GM12878 (cell line): ENCODE measurements around the gene LRCH4. TPM values are rescaled to one million over a fixed set of nuclear protein-coding genes. Genes with fewer than 3 reads are reported as not detected.

Experiments used
- ATF2 ChIP-seq: IDR thresholded peaks from 2 replicates; pipeline ENCODE4 v1.6.1; 2012; ENCODE audit warnings: low read length, inconsistent platforms
- BRCA1 ChIP-seq: IDR thresholded peaks from 2 replicates; pipeline ENCODE4 v1.6.1; 2011; ENCODE audit warnings: low read depth, low read length, improper control_type of control experiment
- CBX5 ChIP-seq: sonication (generic); IDR thresholded peaks from 2 replicates; pipeline ENCODE4 v1.6.1; 2016; ENCODE audit warnings: low read depth, moderate library complexity, mild to moderate bottlenecking, inconsistent platforms
- CHD1 ChIP-seq: IDR thresholded peaks from 2 replicates; pipeline ENCODE4 v1.6.1; 2012; ENCODE audit warnings: low read depth, low read length, improper control_type of control experiment
- E4F1 ChIP-seq: fragments of 450-650 bp; IDR thresholded peaks from 2 replicates; pipeline ENCODE4 v1.6.1; 2018; ENCODE audit warnings: borderline replicate concordance, mild to moderate bottlenecking; ENCODE audit not compliant: partially characterized antibody
- ESRRA ChIP-seq: IDR thresholded peaks from 2 replicates; pipeline ENCODE4 v1.6.1; 2012; ENCODE audit warnings: mild to moderate bottlenecking, low read length, improper control_type of control experiment
- FOS ChIP-seq: IDR thresholded peaks from 3 replicates; pipeline ENCODE4 v1.6.1; 2011; ENCODE audit warnings: borderline replicate concordance; ENCODE audit not compliant: insufficient read length; ENCODE audit errors: extremely low read depth
- NFIC ChIP-seq: IDR thresholded peaks from 2 replicates; pipeline ENCODE4 v1.6.1; 2012; ENCODE audit warnings: low read depth, mild to moderate bottlenecking, inconsistent platforms, low read length, moderate library complexity
- NRF1 ChIP-seq: conservative IDR thresholded peaks from 2 replicates; pipeline ENCODE4 v1.6.1; 2011; ENCODE audit warnings: mild to moderate bottlenecking, low read depth, low read length, improper control_type of control experiment
- POLR2AphosphoS2 ChIP-seq: IDR thresholded peaks from 2 replicates; pipeline ENCODE4 v1.6.1; 2011; ENCODE audit warnings: low read depth, mild to moderate bottlenecking, low read length, improper control_type of control experiment, moderate library complexity
- RAD51 ChIP-seq: fragments of 450-650 bp; IDR thresholded peaks from 2 replicates; pipeline ENCODE4 v1.6.1; 2016; ENCODE audit warnings: moderate library complexity, mild to moderate bottlenecking, inconsistent platforms
- RBBP5 ChIP-seq: fragments of 200-600 bp; sonication (generic); conservative IDR thresholded peaks from 2 replicates; pipeline ENCODE4 v1.6.1; 2016
- REST ChIP-seq: IDR thresholded peaks from 2 replicates; pipeline ENCODE4 v1.6.1; 2012; ENCODE audit warnings: mild to moderate bottlenecking, low read depth, low read length
- SMAD1 ChIP-seq: fragments of 450-650 bp; IDR thresholded peaks from 2 replicates; pipeline ENCODE4 v1.6.1; 2018; ENCODE audit warnings: mild to moderate bottlenecking, low read depth; ENCODE audit not compliant: partially characterized antibody
- SMC3 ChIP-seq: IDR thresholded peaks from 2 replicates; pipeline ENCODE4 v1.6.1; 2011; ENCODE audit warnings: low read length, improper control_type of control experiment, borderline replicate concordance
- SPI1 ChIP-seq: IDR thresholded peaks from 2 replicates; pipeline ENCODE4 v1.6.1; 2011; ENCODE audit warnings: low read depth, mild to moderate bottlenecking, low read length, moderate library complexity, borderline replicate concordance; ENCODE audit not compliant: insufficient read depth
- TARDBP ChIP-seq: IDR thresholded peaks from 2 replicates; pipeline ENCODE4 v1.6.1; 2016; ENCODE audit warnings: borderline replicate concordance
- ZNF24 ChIP-seq: fragments of 450-650 bp; IDR thresholded peaks from 2 replicates; pipeline ENCODE4 v1.6.1; 2017; ENCODE audit warnings: antibody characterized with exemption, mild to moderate bottlenecking
- ZNF384 ChIP-seq: IDR thresholded peaks from 2 replicates; pipeline ENCODE4 v1.6.1; 2012; ENCODE audit warnings: low read depth, mild to moderate bottlenecking, low read length, improper control_type of control experiment, borderline replicate concordance
- ZZZ3 ChIP-seq: IDR thresholded peaks from 2 replicates; pipeline ENCODE4 v1.6.1; 2011; ENCODE audit warnings: low read depth; ENCODE audit not compliant: control insufficient read depth, insufficient read length
- polyA plus RNA-seq, 11 experiments: library from polyadenylated mRNA; depleted of rRNA in 4 of 11; unstranded in 6 of 11; stranded (reverse) in 5 of 11; fragments of >200 nt; fragmentation: Nextera tagmentation in 4 of 11; fragmentation: Illumina TruSeq in 1 of 11; extraction: Ambion mirVana in 4 of 11; extraction: Trizol in 1 of 11; gene quantifications; 1 replicate in 1 of 11; 2 replicates in 10 of 11; pipeline versions ENCODE4 v1.2.1 to v1.2.3, GENCODE V29; 2011 to 2016; ENCODE audit warnings: inconsistent platforms in 2 of 11, missing spikeins in 2 of 11, low read depth in 1 of 11
- total RNA-seq, 4 experiments: library from RNA; depleted of rRNA in 3 of 4; stranded (reverse); fragments of >200 nt in 3 of 4; fragmentation: Illumina TruSeq in 1 of 4; extraction: Trizol in 1 of 4; gene quantifications; 2 replicates each; pipeline versions ENCODE4 v1.2.1 to v1.2.3, GENCODE V29; 2013 to 2021
- TF ChIP-seq, protein P1 (sequence below): IDR thresholded peaks from 2 replicates; pipeline ENCODE4 v1.6.1; 2012; ENCODE audit warnings: low read depth, low read length, improper control_type of control experiment
- TF ChIP-seq, protein P2 (sequence below): fragments of 450-650 bp; IDR thresholded peaks from 2 replicates; pipeline ENCODE4 v1.6.1; 2017; ENCODE audit warnings: borderline replicate concordance

Gene LRCH4
- total and polyA plus RNA-seq, 10 of the 15 experiments (the other 5 are each of a cell fraction or from before 2014, with no cell fraction given): 0.58 to 96.7 (median 28.4) TPM

DNA sequence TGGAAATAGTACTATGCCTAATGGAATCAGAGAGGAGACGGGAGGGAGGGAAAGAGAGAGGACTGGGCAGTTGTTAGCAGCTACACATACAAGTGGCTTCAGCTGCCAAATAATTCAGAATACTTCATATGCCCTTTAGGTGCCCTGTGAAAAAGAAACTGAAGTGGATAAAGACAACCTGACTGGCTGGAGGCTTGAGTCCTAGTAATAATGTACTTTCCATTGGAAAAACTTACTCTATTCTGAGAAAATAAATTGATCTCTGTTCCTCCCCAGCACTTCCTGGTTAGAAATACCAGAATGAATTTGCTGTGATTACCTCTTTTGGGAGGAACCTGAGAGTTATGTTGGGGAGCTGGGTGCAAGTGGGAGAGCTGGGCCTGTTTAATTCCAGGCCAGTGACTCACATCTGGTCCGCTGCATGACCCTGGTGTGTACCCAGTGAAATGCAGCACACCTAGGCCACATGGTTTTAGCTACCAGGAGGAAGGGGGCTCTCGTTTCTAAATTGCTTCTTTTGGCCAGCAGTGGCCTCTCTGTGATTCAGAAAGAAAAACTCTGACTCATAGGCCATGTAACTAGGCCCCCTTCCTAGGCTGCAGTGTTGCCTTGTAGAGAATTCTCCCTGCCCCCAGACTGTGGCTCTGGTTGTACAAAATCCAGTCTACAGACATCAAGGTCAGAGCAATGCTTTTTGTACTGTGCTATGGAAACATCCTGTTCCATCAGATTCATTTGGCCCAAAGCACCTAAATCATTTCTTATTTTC is 40.4 kb downstream of the LRCH4 start (continued):
- TF ChIP-seq E4F1 (no peak), RAD51 (0 out of 2 replicates have a peak, but pooled peaks have one; percentile 56), ZNF384 (no peak), SPI1 (peak; percentile 65), ZZZ3 (no peak), RBBP5 (no peak), FOS (no peak), ATF2 (no peak), POLR2AphosphoS2 (no peak), CBX5 (no peak), ESRRA (no peak), SMC3 (no peak), ZNF24 (no peak), NRF1 (no peak), SMAD1 (no peak), NFIC (no peak), TARDBP (no peak), CHD1 (no peak), REST (no peak), BRCA1 (no peak)
- TF ChIP-seq, protein P1, sequence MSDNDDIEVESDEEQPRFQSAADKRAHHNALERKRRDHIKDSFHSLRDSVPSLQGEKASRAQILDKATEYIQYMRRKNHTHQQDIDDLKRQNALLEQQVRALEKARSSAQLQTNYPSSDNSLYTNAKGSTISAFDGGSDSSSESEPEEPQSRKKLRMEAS: 0 out of 2 replicates have a peak, but pooled peaks have one; percentile 38
- TF ChIP-seq, protein P2, sequence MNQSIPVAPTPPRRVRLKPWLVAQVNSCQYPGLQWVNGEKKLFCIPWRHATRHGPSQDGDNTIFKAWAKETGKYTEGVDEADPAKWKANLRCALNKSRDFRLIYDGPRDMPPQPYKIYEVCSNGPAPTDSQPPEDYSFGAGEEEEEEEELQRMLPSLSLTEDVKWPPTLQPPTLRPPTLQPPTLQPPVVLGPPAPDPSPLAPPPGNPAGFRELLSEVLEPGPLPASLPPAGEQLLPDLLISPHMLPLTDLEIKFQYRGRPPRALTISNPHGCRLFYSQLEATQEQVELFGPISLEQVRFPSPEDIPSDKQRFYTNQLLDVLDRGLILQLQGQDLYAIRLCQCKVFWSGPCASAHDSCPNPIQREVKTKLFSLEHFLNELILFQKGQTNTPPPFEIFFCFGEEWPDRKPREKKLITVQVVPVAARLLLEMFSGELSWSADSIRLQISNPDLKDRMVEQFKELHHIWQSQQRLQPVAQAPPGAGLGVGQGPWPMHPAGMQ: no peak
